Keratinocyte (primary cell): ENCODE results near the gene ARRDC4. TPM values are rescaled to one million over a fixed set of nuclear protein-coding genes. Genes with fewer than 3 reads are reported as not detected.
A peak's percentile ranks its signal among the peaks of the same experiment; 100 is the strongest.

ENCODE experiments used
- DNase-seq: peaks from one replicate; pipeline ENCODE4 v3.0.0-alpha.2; 2011; ENCODE audit warnings: low read depth, missing footprints, low spot score
- FAIRE-seq: peaks from 2 replicates; lab custom pipeline; 2011; peaks lifted over from hg19 to GRCh38; lab: Jason Lieb, UNC
- H2AFZ ChIP-seq: 2 replicates; pipeline ENCODE4 v1.6.0; 2012; ENCODE audit warnings: low read length, control low read depth, inconsistent platforms; ENCODE audit not compliant: control insufficient read depth
- H3K27ac ChIP-seq: 2 replicates; pipeline ENCODE4 v1.5.1; 2011; ENCODE audit warnings: low read length; ENCODE audit not compliant: control insufficient read depth, insufficient read depth
- H3K27me3 ChIP-seq: 3 replicates; pipeline ENCODE4 v1.6.0; 2011; ENCODE audit warnings: low read length; ENCODE audit not compliant: control insufficient read depth, insufficient read depth; ENCODE audit errors: extremely low read depth
- H3K36me3 ChIP-seq, 2 experiments: 2 replicates in 1 of 2; 3 replicates in 1 of 2; pipeline ENCODE4 v1.5.1; 2011; ENCODE audit warnings: low read length in 2 of 2, mild to moderate bottlenecking in 1 of 2; ENCODE audit not compliant: control insufficient read depth in 2 of 2, insufficient read depth in 2 of 2; ENCODE audit errors: extremely low read depth in 1 of 2
- H3K4me1 ChIP-seq: 3 replicates; pipeline ENCODE4 v1.5.1; 2011; ENCODE audit warnings: low read length; ENCODE audit not compliant: control insufficient read depth, insufficient read depth; ENCODE audit errors: extremely low read depth
- H3K4me2 ChIP-seq: 3 replicates; pipeline ENCODE4 v1.6.0; 2011; ENCODE audit warnings: low read depth, low read length; ENCODE audit not compliant: control insufficient read depth, insufficient read depth; ENCODE audit errors: extremely low read depth
- H3K4me3 ChIP-seq, 3 experiments: fragments of 200-600 bp in 1 of 3; sonication (generic) in 1 of 3; 2 replicates in 2 of 3; 3 replicates in 1 of 3; pipeline ENCODE4 v1.5.1; 2011 to 2016; ENCODE audit warnings: low read length in 3 of 3, mild to moderate bottlenecking in 3 of 3, control low read depth in 2 of 3, inconsistent platforms in 1 of 3, low read depth in 1 of 3, mixed read lengths in 1 of 3, mixed run types in 1 of 3, moderate library complexity in 1 of 3; ENCODE audit not compliant: control insufficient read depth in 2 of 3, insufficient read depth in 2 of 3; ENCODE audit errors: extremely low read depth in 1 of 3
- H3K79me2 ChIP-seq: 2 replicates; pipeline ENCODE4 v1.6.0; 2012; ENCODE audit warnings: low read length; ENCODE audit not compliant: control insufficient read depth, insufficient read depth
- H3K9ac ChIP-seq: 3 replicates; pipeline ENCODE4 v1.6.0; 2011; ENCODE audit warnings: low read length; ENCODE audit not compliant: control insufficient read depth, insufficient read depth; ENCODE audit errors: extremely low read depth
- H3K9me1 ChIP-seq: 3 replicates; pipeline ENCODE4 v1.6.0; 2011; ENCODE audit warnings: low read length; ENCODE audit not compliant: control insufficient read depth, insufficient read depth; ENCODE audit errors: extremely low read depth
- H3K9me3 ChIP-seq: 2 replicates; pipeline ENCODE4 v1.5.1; 2012; ENCODE audit warnings: low read depth, low read length; ENCODE audit not compliant: control insufficient read depth
- H4K20me1 ChIP-seq: 3 replicates; pipeline ENCODE4 v1.6.0; 2011; ENCODE audit warnings: low read length; ENCODE audit not compliant: control insufficient read depth, insufficient read depth; ENCODE audit errors: extremely low read depth
- CTCF ChIP-seq, 3 experiments: IDR thresholded peaks in 1 of 3; conservative IDR thresholded peaks in 1 of 3; optimal IDR thresholded peaks in 1 of 3; 2 replicates in 2 of 3; 3 replicates in 1 of 3; pipeline versions ENCODE3 to v1.5.1; 2011; ENCODE audit warnings: low read length in 3 of 3, mild to moderate bottlenecking in 3 of 3, moderate library complexity in 2 of 3, control low read depth in 1 of 3, inconsistent platforms in 1 of 3; ENCODE audit not compliant: insufficient read depth in 2 of 3; ENCODE audit errors: extremely low read depth in 1 of 3
- EZH2 ChIP-seq: IDR thresholded peaks from one replicate; pipeline ENCODE4 v1.6.1; 2012; ENCODE audit warnings: inconsistent platforms, mild to moderate bottlenecking, low read length, moderate library complexity
- dilution Hi-C: fragments of 300-500 bp; cut with MboI; formaldehyde crosslinking; loops from one replicate; pipeline ENCODE4 v1.7.0; 2020; ENCODE audit warnings: low sequenced_read_pairs; ENCODE audit not compliant: extremely low pct_ligation_motif_present
- polyA plus RNA-seq, 5 experiments: library from polyadenylated mRNA; depleted of rRNA in 3 of 5; stranded (reverse) in 3 of 5; stranded (forward) in 1 of 5; unstranded in 1 of 5; fragments of >200 nt; gene quantifications; 1 replicate in 1 of 5; 2 replicates in 3 of 5; 3 replicates in 1 of 5; pipeline versions ENCODE4 v1.2.1 to v1.2.3, GENCODE V29; 2011 to 2012; ENCODE audit warnings: missing spikeins in 2 of 5, low read depth in 1 of 5, low replicate concordance in 1 of 5

ARRDC4 gene
- polyA plus RNA-seq, 1 donor (not counting 4 experiments of a cell fraction or from before 2014, with no cell fraction given), result 34.6 TPM

DNA sequence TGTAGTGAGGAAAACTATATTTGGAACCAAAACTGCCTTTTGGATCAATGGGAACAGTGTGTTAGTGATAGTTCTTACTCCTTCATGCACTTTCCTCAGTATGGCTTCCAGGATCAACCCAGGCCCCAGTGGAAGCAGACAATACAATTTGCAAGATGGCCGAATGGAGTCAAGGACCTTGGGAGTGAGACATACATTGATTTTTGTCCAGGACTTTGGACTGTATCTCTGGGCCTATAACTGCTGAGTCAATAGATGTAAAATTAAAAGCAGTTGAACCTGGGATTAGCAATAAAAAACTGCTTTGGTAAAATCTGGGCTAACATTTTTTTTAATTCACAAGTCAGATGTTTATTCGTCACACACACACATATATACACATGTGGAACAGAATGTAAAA is 1.8 kb downstream of the ARRDC4 start:
- no peak overlapping the region for H3K27ac ChIP-seq
- TF ChIP-seq CTCF (optimal IDR thresholded peaks at IDR 0.05 in 1 of 3, IDR thresholded peaks at IDR 0.05 in 1 of 3, conservative IDR thresholded peaks at IDR 0.05 in 1 of 3; ENCODE audit: extremely low read depth in 1 of 3, insufficient read depth in 2 of 3, low read length in 3 of 3) (no peak), EZH2 (no peak)
- no peaks in the 10 kb centered on the region for H3K9me3 ChIP-seq
- dilution Hi-C loops, result no loop called here
- no peak overlapping the region for H2AFZ ChIP-seq
- DNase-seq (no peak), FAIRE-seq (peak; percentile 60)
- no peak overlapping the region for H3K9ac ChIP-seq
- H3K27me3 ChIP-seq, result no peaks in the 10 kb centered on the region
- H3K4me2 ChIP-seq, result peak overlapping the region; percentile 94
- H3K79me2 ChIP-seq, result peaks cover 31% of the 10 kb centered on the region
- H3K36me3 ChIP-seq, result peaks cover 0 to 14% of the 10 kb centered on the region in 2 experiments
- no peaks in the 10 kb centered on the region for H3K9me1 ChIP-seq
- no peaks in the 10 kb centered on the region for H4K20me1 ChIP-seq
- H3K4me3 ChIP-seq, result peak overlapping the region in 2 of 3 experiments; percentile 90
- H3K4me1 ChIP-seq, result peaks cover 26% of the 10 kb centered on the region

GRCh38 chr15:97963779-97964178 is 3.3 kb downstream of the ARRDC4 start:
- Histone ChIP-seq H3K27me3 (no peaks in the 10 kb centered on the region), H3K4me1 (peaks cover 34% of the 10 kb centered on the region), H3K4me2 (peak overlapping the region; percentile 1), H3K27ac (no peak overlapping the region), H3K79me2 (peaks cover 31% of the 10 kb centered on the region), H2AFZ (no peak overlapping the region), H3K9ac (no peak overlapping the region), H3K9me3 (no peaks in the 10 kb centered on the region), H3K9me1 (no peaks in the 10 kb centered on the region), H3K36me3 (peaks cover 0 to 14% of the 10 kb centered on the region in 2 experiments), H3K4me3 (no peak overlapping the region), H4K20me1 (no peaks in the 10 kb centered on the region)
- dilution Hi-C loops, result no loop called here
- TF ChIP-seq CTCF (optimal IDR thresholded peaks at IDR 0.05 in 1 of 3, IDR thresholded peaks at IDR 0.05 in 1 of 3, conservative IDR thresholded peaks at IDR 0.05 in 1 of 3; ENCODE audit: extremely low read depth in 1 of 3, insufficient read depth in 2 of 3, low read length in 3 of 3), result no peak
- TF ChIP-seq EZH2, result no peak
- DNase-seq, result no peak
- peak; percentile 58 for FAIRE-seq
